Endothelial cell of umbilical vein (primary cell): ENCODE results near the gene GABPB1. TPM values are rescaled to one million over a fixed set of nuclear protein-coding genes. Genes with fewer than 3 reads are reported as not detected.

ENCODE experiments used
- BruUV-seq: library from RNA; stranded (reverse); fragments of 400-500 nt; replicated peaks from 2 replicates; lab custom pipeline; 2021; lab: Mats Ljungman, UMichigan
- CTCF ChIA-PET: fragments of 300-600, 350-600 bp; sonication (Branson Sonifier 250); formaldehyde crosslinking; loops from one replicate; lab custom pipeline; 2021; ENCODE audit warnings: antibody characterized with exemption, inconsistent platforms; lab: Charles Lee
- POLR2A ChIA-PET: fragments of 300-600, 350-600 bp; sonication (Branson Sonifier 250); formaldehyde crosslinking; loops from one replicate; lab custom pipeline; 2021; ENCODE audit warnings: antibody characterized with exemption, inconsistent platforms; lab: Charles Lee
- DNase-seq: peaks from one replicate; pipeline ENCODE4 v3.0.0-alpha.2; 2011; ENCODE audit warnings: low read depth, low spot score
- FAIRE-seq: peaks from 2 replicates; lab custom pipeline; 2011; peaks lifted over from hg19 to GRCh38; lab: Jason Lieb, UNC
- H2AFZ ChIP-seq: 2 replicates; pipeline ENCODE4 v1.6.0; 2012; ENCODE audit warnings: low read depth, low read length, control low read depth, inconsistent platforms
- H3K27ac ChIP-seq: 2 replicates; pipeline ENCODE4 v1.5.1; 2011; ENCODE audit warnings: low read depth, mild to moderate bottlenecking, control low read depth, low read length, moderate library complexity; ENCODE audit not compliant: insufficient read depth
- H3K27me3 ChIP-seq, 2 experiments: 2 replicates each; pipeline versions ENCODE4 v1.6.0 to v1.6.1; 2011; ENCODE audit warnings: low read length in 2 of 2, mixed read lengths in 1 of 2; ENCODE audit not compliant: control insufficient read depth in 2 of 2, insufficient read depth in 2 of 2
- H3K36me3 ChIP-seq, 2 experiments: 2 replicates in 1 of 2; 3 replicates in 1 of 2; pipeline ENCODE4 v1.5.1; 2011; ENCODE audit warnings: low read length in 2 of 2, mild to moderate bottlenecking in 1 of 2, moderate library complexity in 1 of 2; ENCODE audit not compliant: control insufficient read depth in 2 of 2, insufficient read depth in 2 of 2; ENCODE audit errors: extremely low read depth in 1 of 2
- H3K4me1 ChIP-seq: 3 replicates; pipeline ENCODE4 v1.5.1; 2011; ENCODE audit warnings: mild to moderate bottlenecking, low read length; ENCODE audit not compliant: control insufficient read depth, insufficient read depth; ENCODE audit errors: extremely low read depth
- H3K4me2 ChIP-seq: 2 replicates; pipeline ENCODE4 v1.6.1; 2011; ENCODE audit warnings: low read length, control low read depth, mixed read lengths; ENCODE audit not compliant: insufficient read depth
- H3K4me3 ChIP-seq, 3 experiments: fragments of 200-600 bp in 1 of 3; sonication (generic), shearing (Covaris generic) in 1 of 3; replicated peaks in 1 of 3; 2 replicates each; pipeline ENCODE4 v1.5.1; 2011 to 2016; ENCODE audit warnings: control low read depth in 3 of 3, low read length in 3 of 3, mild to moderate bottlenecking in 2 of 3, inconsistent platforms in 1 of 3, low read depth in 1 of 3, moderate library complexity in 1 of 3; ENCODE audit not compliant: insufficient read depth in 1 of 3
- H3K79me2 ChIP-seq: 2 replicates; pipeline ENCODE4 v1.6.0; 2012; ENCODE audit warnings: low read length, inconsistent platforms; ENCODE audit not compliant: control insufficient read depth, insufficient read depth
- H3K9ac ChIP-seq: replicated peaks from 2 replicates; pipeline ENCODE3; 2011; ENCODE audit warnings: low read length, control low read depth; ENCODE audit not compliant: insufficient read depth; ENCODE audit errors: extremely low read depth
- H3K9me1 ChIP-seq: replicated peaks from 3 replicates; pipeline ENCODE4 v1.6.0; 2011; ENCODE audit warnings: mild to moderate bottlenecking, low read length; ENCODE audit not compliant: control insufficient read depth, insufficient read depth; ENCODE audit errors: extremely low read depth
- H3K9me3 ChIP-seq: replicated peaks from 2 replicates; pipeline ENCODE4 v1.5.1; 2012; ENCODE audit warnings: low read length, inconsistent platforms; ENCODE audit not compliant: control insufficient read depth, insufficient read depth
- H4K20me1 ChIP-seq: replicated peaks from 2 replicates; pipeline ENCODE3; 2011; ENCODE audit warnings: mild to moderate bottlenecking, low read length; ENCODE audit not compliant: control insufficient read depth, insufficient read depth; ENCODE audit errors: extremely low read depth
- CTCF ChIP-seq, 2 donors: IDR thresholded peaks; 1 replicate in 1 of 2; 2 replicates in 1 of 2; pipeline ENCODE4 v1.5.1; 2011; ENCODE audit warnings: low read length in 2 of 2, mild to moderate bottlenecking in 2 of 2, moderate library complexity in 2 of 2, control low read depth in 1 of 2, inconsistent platforms in 1 of 2, low read depth in 1 of 2; ENCODE audit not compliant: insufficient read depth in 1 of 2; ENCODE audit errors: extremely low read depth in 1 of 2
- EZH2 ChIP-seq: IDR thresholded peaks from 2 replicates; pipeline ENCODE4 v1.6.1; 2012; ENCODE audit warnings: borderline replicate concordance, low read depth, mild to moderate bottlenecking, moderate library complexity, low read length, inconsistent platforms; ENCODE audit not compliant: severe bottlenecking
- FOS ChIP-seq: IDR thresholded peaks from 2 replicates; pipeline ENCODE4 v1.6.1; 2011; ENCODE audit warnings: mild to moderate bottlenecking, low read length, moderate library complexity, borderline replicate concordance; ENCODE audit not compliant: insufficient read depth
- GATA2 ChIP-seq: IDR thresholded peaks from 2 replicates; pipeline ENCODE4 v1.7.0; 2011; ENCODE audit warnings: low read depth, mild to moderate bottlenecking, moderate library complexity, mixed read lengths, low read length; ENCODE audit not compliant: insufficient read length, insufficient read depth
- JUN ChIP-seq: IDR thresholded peaks from 2 replicates; pipeline ENCODE4 v1.6.1; 2011; ENCODE audit warnings: borderline replicate concordance, low read depth; ENCODE audit not compliant: insufficient read length, insufficient read depth
- MAX ChIP-seq: IDR thresholded peaks from 2 replicates; pipeline ENCODE4 v1.6.1; 2011; ENCODE audit not compliant: insufficient read depth, insufficient read length
- MYC ChIP-seq: IDR thresholded peaks from one replicate; pipeline ENCODE4 v1.6.1; 2011; ENCODE audit warnings: mild to moderate bottlenecking, low read depth, low read length
- POLR2A ChIP-seq: IDR thresholded peaks from 2 replicates; pipeline ENCODE4 v1.6.1; 2012; ENCODE audit warnings: low read depth, mild to moderate bottlenecking, control low read depth, low read length
- POLR2AphosphoS5 ChIP-seq: IDR thresholded peaks from 2 replicates; pipeline ENCODE4 v1.6.1; 2012; ENCODE audit warnings: low read depth, mild to moderate bottlenecking, control low read depth, low read length, moderate library complexity; ENCODE audit not compliant: insufficient read depth
- dilution Hi-C: fragments of 300-500 bp; cut with MboI; formaldehyde crosslinking; loops from one replicate; pipeline ENCODE4 v1.15.0; 2019; ENCODE audit warnings: low sequenced_read_pairs; ENCODE audit not compliant: extremely low pct_ligation_motif_present
- intact Hi-C: fragments of 100-400 bp; cut with micrococcal nuclease; formaldehyde crosslinking; loops from one replicate; pipeline ENCODE4 v1.10.0; 2022
- polyA plus RNA-seq, 4 experiments: library from polyadenylated mRNA; depleted of rRNA in 3 of 4; stranded (reverse) in 3 of 4; unstranded in 1 of 4; fragments of >200 nt; gene quantifications; 2 replicates each; pipeline versions ENCODE4 v1.2.1 to v1.2.3, GENCODE V29; 2011 to 2012; ENCODE audit warnings: missing spikeins in 1 of 4
- total RNA-seq: library from RNA; stranded (reverse); gene quantifications from 2 replicates; pipeline ENCODE4 v1.2.3, GENCODE V29; 2021

The GABPB1 gene
- total and polyA plus RNA-seq, 2 donors (not counting 3 experiments of a cell fraction or from before 2014, with no cell fraction given) = 42.3 to 59.7 TPM

- Histone ChIP-seq H3K4me3 (no peak overlapping the region), H3K9me1 (no peaks in the 10 kb centered on the region), H3K27ac (no peak overlapping the region), H3K9me3 (no peaks in the 10 kb centered on the region), H3K4me2 (no peak overlapping the region), H3K4me1 (peaks cover 5% of the 10 kb centered on the region), H4K20me1 (peaks cover 16% of the 10 kb centered on the region), H3K9ac (no peak overlapping the region), H3K27me3 (no peaks in the 10 kb centered on the region), H2AFZ (no peak overlapping the region), H3K36me3 (peaks cover 0 to 2% of the 10 kb centered on the region in 2 experiments), H3K79me2 (peaks cover 75% of the 10 kb centered on the region)
- no TSS peak for BruUV-seq
- dilution Hi-C loops = no loop called here
- DNase-seq (no peak), FAIRE-seq (no peak)
- intact Hi-C loops = no loop called here
- ChIA-PET POLR2A (interaction anchor here (1.3 kb wide), 1 partner anchor 10 kb away, joined by 12 read pairs; the partner anchor contains the start of gene GABPB1), CTCF (no interaction called here)
- no peak for TF ChIP-seq MYC
- TF ChIP-seq POLR2A = no peak
- TF ChIP-seq JUN = no peak
- no peak for TF ChIP-seq CTCF (IDR thresholded peaks at IDR 0.05; ENCODE audit: extremely low read depth in 1 of 2, insufficient read depth in 1 of 2, low read depth in 1 of 2, low read length in 2 of 2)
- TF ChIP-seq GATA2 = no peak
- no peak for TF ChIP-seq POLR2AphosphoS5
- no peak for TF ChIP-seq FOS
- no peak for TF ChIP-seq MAX
- TF ChIP-seq EZH2 = no peak
These were observed 9.7 kb downstream of the GABPB1 start for GRCh38 chr15:50345298-50345697.
